IMR-90 (cell line): Measurements from ENCODE around the gene PEX5L. TPM values are rescaled to one million over a fixed set of nuclear protein-coding genes. Genes with fewer than 3 reads are reported as not detected.

Experiments
- ATAC-seq: fragments of 200-7000 bp; cut with Tn5 transposase; 2 replicates; pipeline ENCODE4 v1.9.1; 2020; ENCODE audit warnings: low read depth, mild to moderate bottlenecking, moderate library complexity
- BruUV-seq: library from RNA; stranded (reverse); fragments of 400-500 nt; replicated peaks from 2 replicates; lab custom pipeline; 2021; lab: Mats Ljungman, UMichigan
- CTCF ChIA-PET: fragments of 300-600 bp; formaldehyde crosslinking; extraction: SDS; loops from one replicate; lab custom pipeline; 2021; ENCODE audit warnings: antibody characterized with exemption; lab: Yijun Ruan, JAX
- POLR2A ChIA-PET: fragments of 300-600 bp; sonication (Branson Sonifier 250); formaldehyde crosslinking; loops from one replicate; lab custom pipeline; 2022; ENCODE audit warnings: antibody characterized with exemption; ENCODE audit not compliant: unreplicated experiment; lab: Charles Lee
- DNase-seq: peaks from one replicate; pipeline ENCODE4 v3.0.0; 2013
- H2AFZ ChIP-seq: replicated peaks from 2 replicates; pipeline ENCODE3; 2013; ENCODE audit warnings: low read length, mild to moderate bottlenecking; ENCODE audit not compliant: poor library complexity
- H2AK5ac ChIP-seq: 2 replicates; pipeline ENCODE4 v1.6.1; 2013; ENCODE audit warnings: low read depth, low read length, inconsistent platforms
- H2AK9ac ChIP-seq: replicated peaks from 2 replicates; pipeline ENCODE3; 2013; ENCODE audit warnings: mild to moderate bottlenecking, low read depth, low read length, moderate library complexity; ENCODE audit not compliant: poor library complexity
- H2BK120ac ChIP-seq: 2 replicates; pipeline ENCODE4 v1.6.1; 2013; ENCODE audit warnings: low read depth, low read length, inconsistent platforms
- H2BK15ac ChIP-seq: 3 replicates; pipeline ENCODE4 v1.6.1; 2013; ENCODE audit warnings: low read depth, low read length, inconsistent platforms
- H2BK20ac ChIP-seq: 2 replicates; pipeline ENCODE4 v1.6.1; 2013; ENCODE audit warnings: low read depth, mild to moderate bottlenecking, inconsistent platforms, low read length, moderate library complexity
- H2BK5ac ChIP-seq: 2 replicates; pipeline ENCODE4 v1.6.1; 2013; ENCODE audit warnings: mild to moderate bottlenecking, low read depth, low read length, inconsistent platforms; ENCODE audit not compliant: poor library complexity, severe bottlenecking
- H3K14ac ChIP-seq: replicated peaks from 2 replicates; pipeline ENCODE4 v1.6.1; 2013; ENCODE audit warnings: low read depth, low read length, inconsistent platforms
- H3K18ac ChIP-seq: 2 replicates; pipeline ENCODE4 v1.6.1; 2013; ENCODE audit warnings: low read depth, low read length, control low read depth
- H3K23ac ChIP-seq: 2 replicates; pipeline ENCODE4 v1.6.1; 2013; ENCODE audit warnings: low read depth, low read length, inconsistent platforms
- H3K27ac ChIP-seq: 2 replicates; pipeline ENCODE4 v1.5.1; 2013; ENCODE audit warnings: mild to moderate bottlenecking, control low read depth, low read length; ENCODE audit not compliant: insufficient read depth
- H3K27me3 ChIP-seq: 2 replicates; pipeline ENCODE4 v1.6.1; 2013; ENCODE audit warnings: low read length; ENCODE audit not compliant: control insufficient read depth, insufficient read depth
- H3K36me3 ChIP-seq: 2 replicates; pipeline ENCODE4 v1.6.1; 2013; ENCODE audit warnings: low read length, mixed read lengths; ENCODE audit not compliant: control insufficient read depth, insufficient read depth
- H3K4ac ChIP-seq: 2 replicates; pipeline ENCODE4 v1.6.1; 2013; ENCODE audit warnings: low read depth, low read length, inconsistent platforms
- H3K4me1 ChIP-seq: 2 replicates; pipeline ENCODE4 v1.6.1; 2013; ENCODE audit warnings: low read length, mixed read lengths; ENCODE audit not compliant: control insufficient read depth, insufficient read depth
- H3K4me2 ChIP-seq: 2 replicates; pipeline ENCODE4 v1.6.1; 2013; ENCODE audit warnings: low read depth, mild to moderate bottlenecking, control low read depth, low read length, moderate library complexity
- H3K4me3 ChIP-seq: 2 replicates; pipeline ENCODE4 v1.5.1; 2013; ENCODE audit warnings: low read depth, mild to moderate bottlenecking, control low read depth, low read length, moderate library complexity; ENCODE audit not compliant: insufficient read depth
- H3K56ac ChIP-seq: 2 replicates; pipeline ENCODE4 v1.6.1; 2013; ENCODE audit warnings: low read length, inconsistent platforms; ENCODE audit not compliant: insufficient read depth; ENCODE audit errors: extremely low read depth
- H3K79me1 ChIP-seq, 2 experiments: 2 replicates each; pipeline ENCODE4 v1.6.1; 2013; ENCODE audit warnings: low read length in 2 of 2, inconsistent platforms in 1 of 2, low read depth in 1 of 2
- H3K9ac ChIP-seq: 2 replicates; pipeline ENCODE4 v1.6.1; 2013; ENCODE audit warnings: low read depth, low read length, control low read depth
- H3K9me1 ChIP-seq: 2 replicates; pipeline ENCODE4 v1.6.1; 2013; ENCODE audit warnings: low read length, inconsistent platforms; ENCODE audit not compliant: insufficient read depth
- H3K9me3 ChIP-seq: 2 replicates; pipeline ENCODE4 v1.6.1; 2013; ENCODE audit warnings: low read length; ENCODE audit not compliant: control insufficient read depth, insufficient read depth
- H4K20me1 ChIP-seq: 2 replicates; pipeline ENCODE4 v1.6.1; 2013; ENCODE audit warnings: low read length, inconsistent platforms; ENCODE audit not compliant: insufficient read depth
- H4K5ac ChIP-seq: 2 replicates; pipeline ENCODE4 v1.6.1; 2013; ENCODE audit warnings: mild to moderate bottlenecking, low read depth, low read length, control low read depth
- H4K8ac ChIP-seq, 2 experiments: 2 replicates each; pipeline ENCODE4 v1.6.1; 2013; ENCODE audit warnings: low read depth in 2 of 2, low read length in 2 of 2, control low read depth in 1 of 2, inconsistent platforms in 1 of 2
- H4K91ac ChIP-seq: 2 replicates; pipeline ENCODE4 v1.6.1; 2013; ENCODE audit warnings: low read depth, low read length, inconsistent platforms; ENCODE audit not compliant: insufficient read depth
- BHLHE40 ChIP-seq: fragments of 150-350 bp; IDR thresholded peaks from 2 replicates; pipeline ENCODE4 v1.6.1; 2016; ENCODE audit warnings: mild to moderate bottlenecking, low read depth, low read length
- CEBPB ChIP-seq: IDR thresholded peaks from 2 replicates; pipeline ENCODE4 v1.6.1; 2012; ENCODE audit warnings: low read depth, low read length, improper control_type of control experiment
- CHD1 ChIP-seq: IDR thresholded peaks from 2 replicates; pipeline ENCODE4 v1.6.1; 2012; ENCODE audit warnings: low read depth, low read length, improper control_type of control experiment
- FOS ChIP-seq: fragments of 150-350 bp; IDR thresholded peaks from 2 replicates; pipeline ENCODE4 v1.6.1; 2016; ENCODE audit warnings: low read depth, low read length
- WGBS, 2 experiments: methylation state at CpG; one replicate each; pipeline versions ENCODE4 v1.1.5 to v1.1.7; 2013; ENCODE audit warnings: missing lambda C conversion rate in 2 of 2; ENCODE audit not compliant: insufficient read length in 1 of 2; ENCODE audit errors: extremely low coverage in 2 of 2; 5-methylcytosine and 5-hydroxymethylcytosine counted together
- dilution Hi-C: fragments of 300-500 bp; cut with HindIII; formaldehyde crosslinking; loops from one replicate; pipeline ENCODE4 v1.14.3; 2018; ENCODE audit warnings: low sequenced_read_pairs; ENCODE audit not compliant: unreplicated experiment
- in situ Hi-C: fragments of 300-500 bp; cut with MboI; formaldehyde crosslinking; loops from 3 replicates; pipeline ENCODE4 v1.14.3; 2019; ENCODE audit warnings: low sequenced_read_pairs, inconsistent platforms, mixed read lengths
- intact Hi-C: fragments of 100-400 bp; cut with micrococcal nuclease; formaldehyde crosslinking; loops from 2 replicates; pipeline ENCODE4 v1.10.0; 2022
- polyA plus RNA-seq, 3 experiments: library from polyadenylated mRNA; depleted of rRNA; stranded (reverse); fragments of >200 nt; gene quantifications; 2 replicates each; pipeline ENCODE4 v1.2.3, GENCODE V29; 2012; ENCODE audit warnings: low replicate concordance in 1 of 3
- total RNA-seq: library from RNA; depleted of rRNA; stranded (reverse); fragments of >200 nt; gene quantifications from 2 replicates; pipeline ENCODE4 v1.2.3, GENCODE V29; 2012

The PEX5L gene
- total and polyA plus RNA-seq, 2 of the 4 experiments (the other 2 are of a cell fraction) = not detected

DNA sequence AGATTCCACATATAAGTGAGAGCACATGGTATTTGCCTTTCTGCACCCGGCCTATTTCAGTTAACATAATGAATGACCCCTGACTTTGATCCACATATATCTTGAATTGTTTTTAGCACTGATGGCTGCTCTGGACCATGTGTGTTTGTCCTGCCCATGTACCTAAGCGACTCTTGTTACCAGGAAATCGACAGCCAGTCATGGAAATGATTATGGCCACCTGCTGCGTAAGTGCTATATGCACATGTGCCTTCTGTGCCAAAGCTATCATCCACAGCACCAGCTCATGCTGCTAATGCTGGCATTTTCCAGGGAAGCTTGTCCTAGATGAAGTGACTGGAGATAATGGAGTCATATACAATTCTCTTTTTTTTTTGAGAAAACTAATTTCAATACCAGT lies 103.7 kb downstream of the PEX5L start:
- H4K5ac ChIP-seq = no peak overlapping the region
- H2BK15ac ChIP-seq = no peak overlapping the region
- BruUV-seq = no TSS peak
- H3K9me1 ChIP-seq = no peaks in the 10 kb centered on the region
- no peak overlapping the region for H3K27ac ChIP-seq
- H3K9me3 ChIP-seq = no peaks in the 10 kb centered on the region
- no peaks in the 10 kb centered on the region for H3K4me1 ChIP-seq
- no peak for ATAC-seq
- no peak overlapping the region for H4K91ac ChIP-seq
- no peak overlapping the region for H2AK5ac ChIP-seq
- no peak overlapping the region for H3K4me2 ChIP-seq
- H3K56ac ChIP-seq = no peak overlapping the region
- no peak overlapping the region for H2AK9ac ChIP-seq
- 50% methylated on average over 1 of the region's 4 CpGs; no CpG with 5 or more reads in 1 of the 2 experiments for WGBS, 2 experiments
- H4K8ac ChIP-seq = no peak overlapping the region
- no peak overlapping the region for H3K9ac ChIP-seq
- no peak overlapping the region for H2AFZ ChIP-seq
- no peaks in the 10 kb centered on the region for H3K27me3 ChIP-seq
- ChIA-PET POLR2A (no interaction called here), CTCF (no interaction called here)
- H2BK5ac ChIP-seq = no peak overlapping the region
- DNase-seq = no peak
- H3K79me1 ChIP-seq = no peaks in the 10 kb centered on the region
- H3K18ac ChIP-seq = no peak overlapping the region
- dilution Hi-C loops = no loop called here
- in situ Hi-C loops = no loop called here
- no peaks in the 10 kb centered on the region for H3K36me3 ChIP-seq
- H2BK120ac ChIP-seq = no peak overlapping the region
- no peaks in the 10 kb centered on the region for H4K20me1 ChIP-seq
- H3K23ac ChIP-seq = no peak overlapping the region
- H3K4me3 ChIP-seq = no peak overlapping the region
- intact Hi-C loops = loop anchor here (5.0 kb wide), 1 partner anchor 166 kb away; no protein-coding TSS in a partner anchor
- no peak overlapping the region for H3K4ac ChIP-seq
- H3K14ac ChIP-seq = no peak overlapping the region
- TF ChIP-seq FOS = no peak
- TF ChIP-seq CHD1 = no peak
- no peak for TF ChIP-seq BHLHE40
- no peak for TF ChIP-seq CEBPB
- no peak overlapping the region for H2BK20ac ChIP-seq
